ENCODE measurements around the gene SEMA4C. TPM values are rescaled to one million over a fixed set of nuclear protein-coding genes. Genes with fewer than 3 reads are reported as not detected.

The SEMA4C gene
- polyA plus RNA-seq, 1 of the 3 experiments (the other 2 are of a cell fraction), result 34.8 TPM

GRCh38 chr2:96832754-96833507 is 36.9 kb downstream of the SEMA4C start (continued):
- TF ChIP-seq GABPA (IDR thresholded peaks at IDR 0.05; ENCODE audit: low read depth), result no peak
- no peak for TF ChIP-seq MEF2A (IDR thresholded peaks at IDR 0.05; ENCODE audit: borderline replicate concordance, low read depth)
- no peak for TF ChIP-seq SIN3A (IDR thresholded peaks at IDR 0.05; ENCODE audit: borderline replicate concordance, low read depth, low read length)

- Histone ChIP-seq H3K9ac (no peak overlapping the region), H3K4me1 (ENCODE audit: control insufficient read depth in 1 of 2, insufficient read depth in 2 of 2, low read depth in 1 of 2, low read length in 1 of 2) (no peaks in the 10 kb centered on the region; a peak in 1 of 4 replicates), H3K27ac (ENCODE audit: low read depth in 2 of 2, low read length in 1 of 2) (no peak overlapping the region; a peak in 1 of 4 replicates), H3K27me3 (ENCODE audit: insufficient read depth) (no peaks in the 10 kb centered on the region), H3K9me3 (no peaks in the 10 kb centered on the region), H3F3A (replicated peaks; ENCODE audit: insufficient read depth) (no peaks in the 10 kb centered on the region), H3K9me2 (no peaks in the 10 kb centered on the region), H3K4me2 (no peak overlapping the region), H2AFZ (ENCODE audit: low read depth) (no peak overlapping the region), H3K79me2 (ENCODE audit: insufficient read depth) (no peaks in the 10 kb centered on the region), H4K20me1 (ENCODE audit: insufficient read depth) (no peaks in the 10 kb centered on the region), H3K36me3 (replicated peaks in 1 of 2; ENCODE audit: control insufficient read depth in 1 of 2, insufficient read depth in 2 of 2, low read length in 1 of 2) (peaks cover 11 to 59% of the 10 kb centered on the region in 2 experiments), H3K4me3 (ENCODE audit: low read depth in 2 of 2, low read length in 1 of 2) (no peak overlapping the region)
- no peak for TF ChIP-seq SIN3A (IDR thresholded peaks at IDR 0.05; ENCODE audit: borderline replicate concordance, low read depth, low read length)
- no peak for TF ChIP-seq GATA2 (CRISPR knock-in tag; IDR thresholded peaks at IDR 0.05)
- TF ChIP-seq RCOR1 (IDR thresholded peaks at IDR 0.05; ENCODE audit: low read length), result no peak
- TF ChIP-seq TEAD4 (IDR thresholded peaks at IDR 0.05; ENCODE audit: borderline replicate concordance, insufficient read depth), result no peak
- no peak for TF ChIP-seq TCF12 (IDR thresholded peaks at IDR 0.05)
- TF ChIP-seq FOSL2 (IDR thresholded peaks at IDR 0.05; ENCODE audit: borderline replicate concordance, low read depth), result no peak
- no peak for TF ChIP-seq EP300 (IDR thresholded peaks at IDR 0.05; ENCODE audit: borderline replicate concordance in 1 of 2, low read depth in 1 of 2, low read length in 1 of 2)
- TF ChIP-seq CHD2 (IDR thresholded peaks at IDR 0.05; ENCODE audit: low read length, partially characterized antibody), result no peak
- no peak for TF ChIP-seq TAF1 (IDR thresholded peaks at IDR 0.05; ENCODE audit: borderline replicate concordance, low read depth, low read length)
- TF ChIP-seq POLR2AphosphoS5 (IDR thresholded peaks at IDR 0.05; ENCODE audit: low read depth, low read length), result no peak
- no peak for TF ChIP-seq JUND (IDR thresholded peaks at IDR 0.05)
- TF ChIP-seq MXI1 (IDR thresholded peaks at IDR 0.05; ENCODE audit: low read depth, low read length), result no peak
- no peak for TF ChIP-seq SMC3 (IDR thresholded peaks at IDR 0.05; ENCODE audit: low read depth, low read length)
- no peak for TF ChIP-seq RFX5 (IDR thresholded peaks at IDR 0.05; ENCODE audit: low read length)
- TF ChIP-seq YY1 (IDR thresholded peaks at IDR 0.05; ENCODE audit: low read depth), result no peak
- no peak for TF ChIP-seq USF2 (IDR thresholded peaks at IDR 0.05; ENCODE audit: borderline replicate concordance, low read depth, low read length)
- ChIA-PET POLR2A (no interaction called here), CTCF (interaction anchor here (1.3 to 1.5 kb wide), 2 partner anchors 69 to 119 kb away, joined by 3 to 4 read pairs; no protein-coding TSS in a partner anchor)
- WGBS (ENCODE audit: low lambda C conversion rate), result 70% methylated on average over 5 of the region's 11 CpGs
- DNase-seq, result no peak
Measured at GRCh38 chr2:96832408-96832753, 37.5 kb downstream of the SEMA4C start.

Measured in SK-N-SH (cell line).